Activated naive CD8-positive, alpha-beta T cell treated with anti-CD3 and anti-CD28 coated beads, Interleukin-2, amount 50 U/mL, for 16 hours (primary cell): ENCODE measurements around the gene FCHSD2.
"Not testable (repeated sequence)": the region's sequence is repeated elsewhere in the genome, so short reads cannot be mapped to it uniquely, and the experiment has no call there.

Source experiments
- DNase-seq: peaks from one replicate; pipeline ENCODE4 v3.0.0-alpha.2; 2020; ENCODE audit warnings: low read depth, low spot score

The FCHSD2 gene

GRCh38 chr11:72798361-72798760, 343.8 kb downstream of the FCHSD2 start:
- no peak for DNase-seq

- peak; percentile 85 for DNase-seq
Observed at GRCh38 chr11:72793425-72794367, 348.4 kb downstream of the FCHSD2 start, which contains the start of gene STARD10. TSS of gene STARD10 (minus strand) at chr11:72794047. CDS start at chr11:72781181, 12,866 bp downstream.

- no peak for DNase-seq
Observed at GRCh38 chr11:72793076-72793424, 349.1 kb downstream of the FCHSD2 start.

GRCh38 chr11:72792437-72793021, 349.6 kb downstream of the FCHSD2 start:
- no peak for DNase-seq

- DNase-seq = not testable (repeated sequence)
Observed at GRCh38 chr11:72791228-72791627, 350.9 kb downstream of the FCHSD2 start.

GRCh38 chr11:72789493-72790131, 352.5 kb downstream of the FCHSD2 start:
- DNase-seq = no peak

- no peak for DNase-seq
Observed at GRCh38 chr11:72788241-72788640, 353.9 kb downstream of the FCHSD2 start.

GRCh38 chr11:72787216-72788104, 354.7 kb downstream of the FCHSD2 start:
- no peak for DNase-seq
